Measurements from ENCODE around the gene NAB2. TPM values are rescaled to one million over a fixed set of nuclear protein-coding genes. Genes with fewer than 3 reads are reported as not detected.
"Not testable (repeated sequence)": the region's sequence is repeated elsewhere in the genome, so short reads cannot be mapped to it uniquely, and the experiment has no call there.

Gene NAB2
- polyA plus RNA-seq, 3 donors from 2014 or later, result 1.0 to 2.7 (median 1.3) TPM

- Mint-ChIP-seq H3K4me3 (no peak overlapping the region), H3K27ac (no peak overlapping the region), H3K9me3 (no peaks in the 10 kb centered on the region), H3K36me3 (peaks cover 0 to 3% (median 0%) of the 10 kb centered on the region in 3 donors), H3K27me3 (ENCODE audit: low read depth in 3 of 3) (peaks cover 3 to 11% (median 4%) of the 10 kb centered on the region in 3 donors), H3K4me1 (peaks cover 25 to 38% of the 10 kb centered on the region in 2 donors)
- no peak for DNase-seq
These were observed 37.9 kb upstream of the NAB2 start for GRCh38 chr12:57051011-57051410.

GRCh38 chr12:57053146-57053545, 35.8 kb upstream of the NAB2 start:
- H3K36me3 Mint-ChIP-seq; H3K27ac Mint-ChIP-seq; H3K27me3 Mint-ChIP-seq (ENCODE audit: low read depth in 3 of 3); H3K4me3 Mint-ChIP-seq; DNase-seq; H3K9me3 Mint-ChIP-seq: not testable (repeated sequence)
- H3K4me1 Mint-ChIP-seq, result peaks cover 6 to 17% of the 10 kb centered on the region in 2 donors

GRCh38 chr12:57053901-57054300, 35.0 kb upstream of the NAB2 start:
- H3K27me3 Mint-ChIP-seq (ENCODE audit: low read depth in 3 of 3); H3K27ac Mint-ChIP-seq; H3K4me3 Mint-ChIP-seq; DNase-seq; H3K9me3 Mint-ChIP-seq: not testable (repeated sequence)
- peaks cover 4 to 10% of the 10 kb centered on the region in 2 donors for H3K4me1 Mint-ChIP-seq
- peaks cover 0 to 14% (median 9%) of the 10 kb centered on the region in 3 donors for H3K36me3 Mint-ChIP-seq

- peaks cover 4 to 6% of the 10 kb centered on the region in 2 donors for H3K4me1 Mint-ChIP-seq
- H3K27me3 Mint-ChIP-seq (ENCODE audit: low read depth in 3 of 3), result peaks cover 0 to 1% (median under 1%) of the 10 kb centered on the region in 3 donors
- DNase-seq, result no peak
- H3K27ac Mint-ChIP-seq, result no peak overlapping the region
- H3K9me3 Mint-ChIP-seq, result no peaks in the 10 kb centered on the region
- H3K36me3 Mint-ChIP-seq, result peaks cover 0 to 23% (median 13%) of the 10 kb centered on the region in 3 donors
- H3K4me3 Mint-ChIP-seq, result no peak overlapping the region
These were observed 33.1 kb upstream of the NAB2 start for GRCh38 chr12:57055824-57056223.

GRCh38 chr12:57057067-57057751, 31.7 kb upstream of the NAB2 start:
- H3K27ac Mint-ChIP-seq, result peak overlapping the region in 1 of 6 donors; percentile 48
- no peaks in the 10 kb centered on the region for H3K4me1 Mint-ChIP-seq
- peaks cover 0 to 25% (median 13%) of the 10 kb centered on the region in 3 donors for H3K36me3 Mint-ChIP-seq
- DNase-seq, result no peak
- H3K9me3 Mint-ChIP-seq, result no peaks in the 10 kb centered on the region
- H3K4me3 Mint-ChIP-seq, result no peak overlapping the region
- peaks cover 0 to 1% (median 0%) of the 10 kb centered on the region in 3 donors for H3K27me3 Mint-ChIP-seq (ENCODE audit: low read depth in 3 of 3)

GRCh38 chr12:57058454-57058853, 30.5 kb upstream of the NAB2 start:
- H3K9me3 Mint-ChIP-seq, result no peaks in the 10 kb centered on the region
- peak overlapping the region in 1 of 6 donors; percentile 6 for H3K27ac Mint-ChIP-seq
- H3K4me3 Mint-ChIP-seq, result no peak overlapping the region
- peaks cover 3 to 4% of the 10 kb centered on the region in 2 donors for H3K4me1 Mint-ChIP-seq
- H3K36me3 Mint-ChIP-seq, result peaks cover 0 to 25% (median 13%) of the 10 kb centered on the region in 3 donors
- H3K27me3 Mint-ChIP-seq (ENCODE audit: low read depth in 3 of 3), result peaks cover 0 to 1% (median 1%) of the 10 kb centered on the region in 3 donors
- no peak for DNase-seq

GRCh38 chr12:57063991-57064685, 24.8 kb upstream of the NAB2 start:
- Mint-ChIP-seq H3K4me3 (peak overlapping the region; percentile 62 to 80 (median 67)), H3K27ac (peak overlapping the region; percentile 88 to 96 (median 94)), H3K36me3 (peaks cover 0 to 15% (median 8%) of the 10 kb centered on the region in 3 donors), H3K27me3 (ENCODE audit: low read depth in 3 of 3) (peaks cover 0 to 1% (median 0%) of the 10 kb centered on the region in 3 donors), H3K9me3 (no peaks in the 10 kb centered on the region), H3K4me1 (peaks cover 15 to 19% of the 10 kb centered on the region in 2 donors)
- peak; percentile 60 to 75 (median 66) for DNase-seq

- H3K4me1 Mint-ChIP-seq, result peaks cover 23 to 26% of the 10 kb centered on the region in 2 donors
- peak overlapping the region in 4 of 6 donors; percentile 49 to 61 (median 56) for H3K27ac Mint-ChIP-seq
- H3K36me3 Mint-ChIP-seq, result peaks cover 3 to 14% (median 11%) of the 10 kb centered on the region in 3 donors
- peaks cover 0 to 1% (median 0%) of the 10 kb centered on the region in 3 donors for H3K27me3 Mint-ChIP-seq (ENCODE audit: low read depth in 3 of 3)
- H3K9me3 Mint-ChIP-seq, result no peaks in the 10 kb centered on the region
- DNase-seq, result no peak
- no peak overlapping the region for H3K4me3 Mint-ChIP-seq
These were observed 22.7 kb upstream of the NAB2 start for GRCh38 chr12:57066245-57066644.

GRCh38 chr12:57069523-57069922, 19.4 kb upstream of the NAB2 start:
- H3K9me3 Mint-ChIP-seq, result no peaks in the 10 kb centered on the region
- peak overlapping the region; percentile 39 to 73 (median 57) for H3K27ac Mint-ChIP-seq
- H3K4me3 Mint-ChIP-seq, result no peak overlapping the region
- H3K36me3 Mint-ChIP-seq, result peaks cover 9 to 21% (median 15%) of the 10 kb centered on the region in 3 donors
- H3K4me1 Mint-ChIP-seq, result peaks cover 10 to 12% of the 10 kb centered on the region in 2 donors
- H3K27me3 Mint-ChIP-seq (ENCODE audit: low read depth in 3 of 3), result peaks cover 0 to 2% (median 0%) of the 10 kb centered on the region in 3 donors
- DNase-seq, result peak; percentile 63 to 73 (median 71)

GRCh38 chr12:57072661-57073060, 16.3 kb upstream of the NAB2 start:
- peak overlapping the region in 1 of 6 donors; percentile 53 for H3K27ac Mint-ChIP-seq
- H3K4me1 Mint-ChIP-seq, result peaks cover 12% of the 10 kb centered on the region in 2 donors
- H3K4me3 Mint-ChIP-seq, result no peak overlapping the region
- no peak for DNase-seq
- peaks cover 9 to 21% (median 15%) of the 10 kb centered on the region in 3 donors for H3K36me3 Mint-ChIP-seq
- H3K27me3 Mint-ChIP-seq (ENCODE audit: low read depth in 3 of 3), result peaks cover 0 to 2% (median 0%) of the 10 kb centered on the region in 3 donors
- no peaks in the 10 kb centered on the region for H3K9me3 Mint-ChIP-seq

GRCh38 chr12:57073566-57074450, 15.1 kb upstream of the NAB2 start:
- not testable (repeated sequence) for H3K4me3 Mint-ChIP-seq; H3K9me3 Mint-ChIP-seq; H3K27me3 Mint-ChIP-seq (ENCODE audit: low read depth in 3 of 3); DNase-seq; H3K27ac Mint-ChIP-seq
- Mint-ChIP-seq H3K36me3 (peaks cover 9 to 17% (median 10%) of the 10 kb centered on the region in 3 donors), H3K4me1 (peaks cover 21 to 24% of the 10 kb centered on the region in 2 donors)

GRCh38 chr12:57078519-57079404, 10.2 kb upstream of the NAB2 start, which contains the start of gene NEMP1:
Gene NEMP1 (minus strand): TSS chr12:57078791. CDS start chr12:57078745, 46 bp downstream.
- Mint-ChIP-seq H3K36me3 (no peaks in the 10 kb centered on the region), H3K4me3 (peak within 1 kb of the TSS; percentile 90 to 97 (median 94)), H3K27ac (peak within 1 kb of the TSS; percentile 90 to 97 (median 94)), H3K4me1 (peaks cover 24 to 26% of the 10 kb centered on the region in 2 donors), H3K9me3 (no peaks in the 10 kb centered on the region), H3K27me3 (ENCODE audit: low read depth in 3 of 3) (peaks cover 0 to 6% (median 0%) of the 10 kb centered on the region in 3 donors)
- DNase-seq, result peak; percentile 98 to 99 (median 98)
